Erythroblast (primary cell): Measurements from ENCODE around the gene TIE1.
"Not testable (repeated sequence)": the region's sequence is repeated elsewhere in the genome, so short reads cannot be mapped to it uniquely, and the experiment has no call there.

Source experiments
- DNase-seq, 2 experiments: peaks; one replicate each; lab custom pipeline; 2025; lab: John Stamatoyannopoulos, UW
- GATA1 ChIP-seq: IDR thresholded peaks from 2 replicates; pipeline ENCODE4 v1.6.1; 2011; ENCODE audit warnings: low read depth, mild to moderate bottlenecking, control low read depth, low read length, moderate library complexity
- POLR2A ChIP-seq: IDR thresholded peaks from 2 replicates; pipeline ENCODE4 v1.6.1; 2011; ENCODE audit warnings: mild to moderate bottlenecking, low read length

TIE1 gene

DNA sequence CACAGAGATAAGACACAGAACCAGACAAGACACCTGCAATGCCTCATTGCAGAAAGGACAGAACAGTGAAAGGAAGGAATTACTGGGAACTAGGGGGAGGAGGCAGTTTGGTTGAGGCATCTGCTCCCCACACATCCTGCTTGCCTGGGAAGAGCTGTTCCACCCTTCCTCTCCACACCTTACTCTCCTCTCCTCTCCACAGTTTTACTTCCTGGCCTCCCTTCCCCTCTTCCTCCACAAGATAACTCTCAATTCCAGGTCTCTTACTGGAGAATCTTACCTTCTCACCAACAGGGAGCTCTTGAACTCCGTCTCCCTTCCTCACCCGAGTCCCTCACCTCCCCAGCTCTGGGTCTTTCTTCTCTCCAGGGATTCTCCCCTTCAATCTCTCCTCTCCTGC lies 64.9 kb downstream of the TIE1 start:
- TF ChIP-seq POLR2A (no peak), GATA1 (no peak)
- peak in 1 of 2 experiments; percentile 27 for DNase-seq

DNA sequence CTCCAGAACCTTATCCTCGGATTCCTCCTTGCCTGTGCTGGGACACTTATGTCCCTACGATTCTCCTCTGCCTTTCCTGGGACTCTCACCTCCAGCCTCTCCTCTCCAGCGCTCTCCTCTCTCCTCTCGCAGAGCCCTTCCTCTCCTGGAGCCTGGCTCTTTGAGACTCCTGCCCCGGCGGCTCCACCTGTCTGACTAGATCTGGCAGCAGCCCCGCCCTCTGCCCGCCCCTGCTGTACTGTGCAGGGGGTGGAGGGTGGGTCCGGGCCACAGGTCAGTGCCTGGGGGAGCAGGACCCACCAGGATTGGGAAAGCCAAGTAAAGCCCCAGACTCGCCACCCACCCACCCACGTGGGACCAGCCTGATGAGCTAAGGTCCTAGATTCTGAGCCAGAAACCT lies 65.4 kb downstream of the TIE1 start:
- DNase-seq: peak; percentile 22 to 43
- TF ChIP-seq GATA1 (no peak), POLR2A (no peak)

- no peak for DNase-seq
- no peak for TF ChIP-seq GATA1
- TF ChIP-seq POLR2A: no peak
These were observed 65.8 kb downstream of the TIE1 start for GRCh38 chr1:43366601-43367025.

GRCh38 chr1:43367026-43367903 lies 66.5 kb downstream of the TIE1 start:
- TF ChIP-seq GATA1 (peak; percentile 27), POLR2A (peak; percentile 66)
- peak; percentile 94 to 96 for DNase-seq

DNA sequence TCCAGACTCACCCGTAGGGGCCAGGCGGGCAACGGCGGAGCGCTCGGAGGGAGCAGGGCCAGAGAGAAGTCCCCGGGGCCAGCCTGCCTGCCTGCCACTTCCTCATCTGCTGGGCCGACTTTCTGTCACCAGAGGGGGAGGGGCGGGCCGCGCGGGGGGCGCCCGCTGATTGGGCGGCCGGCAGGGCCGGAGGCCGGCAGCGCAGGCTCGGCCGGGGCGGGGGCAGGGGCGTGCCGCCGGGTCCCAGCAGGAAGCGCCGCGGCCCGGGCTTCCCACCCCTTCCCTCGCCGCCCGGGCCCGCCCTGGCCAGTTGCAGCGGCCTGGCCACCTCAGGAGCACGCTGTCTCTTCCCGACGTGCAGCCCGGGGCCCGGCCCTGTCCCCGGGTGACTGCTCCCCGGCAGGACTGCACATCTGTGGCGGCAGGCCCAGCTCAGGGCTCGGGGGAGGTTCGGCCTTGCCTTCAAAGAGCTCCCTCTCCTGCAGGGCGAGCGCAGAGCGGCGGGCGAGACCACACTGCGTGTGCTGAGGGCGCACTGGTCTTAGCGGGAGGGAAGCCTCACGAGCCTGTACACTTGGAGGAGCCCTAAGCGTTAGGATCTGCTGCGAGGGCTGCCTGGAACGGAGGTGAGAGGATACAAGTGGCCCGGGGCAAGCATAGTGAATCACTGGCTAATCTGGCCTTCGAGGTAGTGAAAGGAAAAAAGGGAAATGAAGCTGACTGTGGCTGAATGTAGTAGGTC lies 67.3 kb downstream of the TIE1 start, which contains the start of gene ELOVL1:
TSS of gene ELOVL1 (minus strand) at position 108 of the 742 bp plus-strand sequence. CDS start 2,402 bp downstream, outside the sequence.
- TF ChIP-seq POLR2A: peak; percentile 61
- TF ChIP-seq GATA1: no peak
- peak; percentile 91 to 93 for DNase-seq

- TF ChIP-seq POLR2A (no peak), GATA1 (no peak)
These were observed 67.9 kb downstream of the TIE1 start for GRCh38 chr1:43368646-43369020.

GRCh38 chr1:43369779-43370178 lies 69.0 kb downstream of the TIE1 start:
- not testable (repeated sequence) for DNase-seq

More at GRCh38 chr1:43368646-43369020, 67.9 kb downstream of the TIE1 start:
- DNase-seq: no peak

DNA sequence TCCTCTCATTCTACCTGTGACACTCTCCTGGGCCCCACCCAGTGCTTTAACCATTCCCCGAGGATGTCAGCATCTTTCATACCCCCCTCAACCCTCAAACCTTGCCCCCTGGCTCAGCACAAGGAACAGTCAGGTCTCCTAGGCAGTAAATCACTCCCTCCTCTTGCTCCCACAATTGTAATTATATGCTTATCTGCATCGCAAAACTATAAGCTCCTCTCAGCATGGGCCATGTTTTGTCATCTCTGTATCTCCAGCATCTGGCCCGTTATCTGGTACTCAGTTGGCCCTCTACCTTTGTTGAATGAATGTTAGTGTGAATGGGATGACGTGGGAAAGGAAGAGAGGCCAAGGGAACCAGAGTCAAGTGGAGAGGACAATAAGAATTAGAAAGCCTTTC lies 69.8 kb downstream of the TIE1 start:
- TF ChIP-seq GATA1: no peak
- TF ChIP-seq POLR2A: no peak
- DNase-seq: no peak

DNA sequence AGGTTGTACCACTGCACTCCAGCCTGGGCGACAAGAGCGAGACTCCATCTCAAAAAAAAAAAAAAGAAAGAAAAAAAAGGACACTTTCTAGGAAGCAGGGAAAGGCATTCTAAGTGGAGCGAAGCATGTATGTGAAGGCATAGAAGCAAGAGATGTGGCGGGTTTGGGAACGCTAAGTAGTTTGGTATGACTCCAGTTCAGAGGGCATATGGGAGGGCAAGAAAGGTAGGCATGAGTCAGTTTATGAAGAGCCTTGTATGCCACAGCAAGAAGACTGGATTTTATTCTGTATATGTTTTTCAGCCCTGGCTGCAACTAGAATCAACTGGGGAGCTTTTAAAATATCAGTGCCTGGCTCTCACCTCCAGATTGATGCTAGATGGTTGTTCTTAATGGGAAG lies 71.4 kb downstream of the TIE1 start:
- no peak for DNase-seq
- TF ChIP-seq GATA1 (no peak), POLR2A (no peak)
